NCI-H2227 treated with DMSO at 0.1 percent for 48 hours (cell line): Measurements from ENCODE around the gene CKS1B.

Experiments used
- DNase-seq: peaks from one replicate; lab custom pipeline; 2025; lab: John Stamatoyannopoulos, UW

Gene CKS1B

DNA sequence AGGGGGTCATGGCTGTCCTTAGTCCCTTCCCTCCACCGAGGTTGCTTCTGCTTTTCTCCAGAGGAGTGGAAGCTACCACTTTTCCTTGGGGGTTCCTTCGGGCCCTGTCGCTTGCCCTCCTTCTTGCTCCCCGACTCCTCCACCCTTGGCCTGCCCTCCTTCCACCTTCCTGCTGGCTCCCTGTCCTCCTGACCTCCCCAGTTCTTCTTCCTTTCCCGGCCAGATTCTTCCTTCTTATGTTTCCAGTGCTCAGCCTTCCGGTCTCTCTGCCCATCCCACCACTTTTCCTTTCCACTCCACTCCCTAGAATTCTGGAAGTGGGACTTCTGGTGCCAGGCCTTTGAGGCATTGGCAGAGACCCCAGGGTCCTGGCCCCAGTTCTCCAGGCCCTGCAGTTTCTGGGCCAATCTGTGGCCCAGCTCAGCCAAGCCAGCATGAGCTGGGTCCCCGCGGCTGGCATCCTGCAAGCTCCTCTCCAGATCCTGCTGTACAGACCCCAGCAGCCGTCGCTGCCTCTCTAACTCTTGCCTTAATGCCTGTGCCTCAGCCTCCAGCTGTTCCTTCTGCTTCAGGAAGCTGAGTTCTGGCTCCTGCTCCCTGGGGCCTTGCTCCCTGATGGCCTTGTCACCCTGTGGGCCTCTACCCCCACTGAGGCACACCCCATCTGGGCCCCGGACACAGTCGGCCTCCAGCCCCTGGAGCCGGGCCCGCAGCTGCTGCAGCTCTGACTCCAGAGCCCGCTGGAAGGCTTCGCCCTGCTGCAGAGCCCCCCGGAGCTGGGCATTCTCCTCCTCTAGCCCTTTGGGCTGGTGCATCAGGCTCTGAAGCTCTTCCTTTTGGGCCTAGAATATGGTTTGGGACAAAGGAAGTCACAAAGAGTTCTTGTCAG is 28.3 kb upstream of the CKS1B start:
- DNase-seq: no peak

DNA sequence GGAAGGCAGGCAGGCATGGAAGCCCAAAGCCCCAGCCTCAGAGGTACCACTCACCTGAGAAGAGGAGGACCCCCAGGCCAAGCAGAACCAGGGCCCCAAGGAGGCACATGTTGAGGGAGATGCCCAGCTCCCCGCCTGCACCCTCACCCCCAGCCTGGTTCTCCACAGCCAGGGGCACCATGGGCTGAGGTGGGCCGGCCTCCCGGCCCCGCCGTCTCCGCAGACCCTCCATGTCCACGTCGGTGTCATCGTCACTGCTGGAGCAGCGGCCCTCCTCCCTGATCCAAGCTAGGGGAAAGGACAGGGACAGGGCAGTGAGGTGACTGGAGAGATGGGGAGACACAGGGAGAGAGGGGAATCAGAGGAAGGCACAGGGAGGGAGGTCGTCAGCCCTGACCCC is 26.4 kb upstream of the CKS1B start:
- DNase-seq: no peak

DNA sequence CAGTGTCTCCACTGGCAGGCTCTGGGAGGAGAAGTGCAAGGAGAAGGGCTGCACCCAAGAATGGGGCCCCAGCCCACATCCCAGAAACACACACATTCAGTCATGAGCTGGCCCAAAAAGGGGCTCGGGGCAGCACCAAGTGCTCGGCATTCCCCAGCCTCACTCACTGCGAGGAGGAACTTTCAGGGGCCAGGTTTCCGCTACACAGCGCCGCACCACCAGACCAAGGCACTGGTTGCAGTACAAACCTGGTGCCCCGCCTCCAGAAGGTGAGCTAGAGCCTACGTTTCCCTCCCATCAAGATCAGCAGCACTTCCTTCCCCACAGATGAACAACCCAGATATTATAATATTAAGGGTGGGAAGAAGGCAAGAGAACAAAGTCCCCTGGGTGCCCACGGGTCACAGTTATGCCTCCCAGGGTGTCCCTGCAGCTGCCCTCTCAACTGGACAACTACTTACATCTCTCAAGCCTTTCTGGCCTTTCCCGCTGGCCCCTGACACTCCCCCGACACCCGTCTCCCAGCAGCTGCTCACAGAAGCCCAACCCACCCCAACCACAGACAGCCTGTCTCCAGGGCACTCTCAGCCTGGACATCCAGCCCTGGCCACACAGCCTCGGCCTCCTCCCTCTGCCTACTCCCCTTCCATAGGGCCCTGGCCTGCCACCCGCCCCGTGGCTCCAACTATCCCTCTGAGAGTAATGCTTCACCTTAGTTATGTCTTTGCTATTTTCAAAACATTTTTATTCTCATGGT is 22.4 kb upstream of the CKS1B start:
- DNase-seq: no peak

DNA sequence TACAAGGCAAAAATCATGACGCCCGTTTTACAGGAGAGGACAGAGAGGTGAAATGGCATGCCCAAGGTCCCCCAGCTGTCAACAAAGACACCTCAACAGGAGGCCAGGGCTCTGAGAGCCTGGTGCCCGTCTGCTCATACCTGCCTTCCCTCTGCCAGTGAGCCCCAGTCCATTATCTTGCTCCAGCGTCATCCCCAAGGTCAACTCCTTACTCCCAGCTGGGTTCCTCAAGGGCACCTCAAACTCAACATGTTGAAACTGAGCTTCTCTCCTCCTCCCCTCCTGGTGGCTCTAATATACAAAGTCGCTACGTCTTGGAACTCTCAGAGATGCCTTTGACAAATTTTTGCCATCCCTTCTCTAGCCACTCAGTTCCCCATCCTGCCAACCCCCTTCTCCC is 21.8 kb upstream of the CKS1B start:
- no peak for DNase-seq

DNA sequence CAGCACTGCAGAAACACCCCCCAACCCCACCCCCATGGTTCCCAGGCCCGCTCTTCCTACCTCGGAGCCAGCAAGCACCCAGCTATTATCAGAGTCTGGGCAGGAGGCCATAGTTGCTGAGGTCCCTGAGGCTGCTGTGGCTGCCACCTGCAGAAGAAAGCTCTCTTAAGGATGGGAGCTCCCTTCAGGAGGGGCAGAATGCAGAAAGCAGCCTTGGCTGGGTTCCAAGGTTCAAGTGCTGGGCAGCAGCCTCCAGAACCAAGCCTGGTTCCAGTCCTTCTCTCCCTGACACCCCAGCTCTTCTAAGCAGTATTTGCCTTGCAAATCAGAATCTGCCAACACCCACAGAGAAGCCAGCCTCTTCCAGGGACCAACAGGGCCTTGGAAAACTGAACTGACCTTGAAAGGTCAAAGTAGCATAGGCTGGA is 20.9 kb upstream of the CKS1B start:
- DNase-seq: no peak

DNA sequence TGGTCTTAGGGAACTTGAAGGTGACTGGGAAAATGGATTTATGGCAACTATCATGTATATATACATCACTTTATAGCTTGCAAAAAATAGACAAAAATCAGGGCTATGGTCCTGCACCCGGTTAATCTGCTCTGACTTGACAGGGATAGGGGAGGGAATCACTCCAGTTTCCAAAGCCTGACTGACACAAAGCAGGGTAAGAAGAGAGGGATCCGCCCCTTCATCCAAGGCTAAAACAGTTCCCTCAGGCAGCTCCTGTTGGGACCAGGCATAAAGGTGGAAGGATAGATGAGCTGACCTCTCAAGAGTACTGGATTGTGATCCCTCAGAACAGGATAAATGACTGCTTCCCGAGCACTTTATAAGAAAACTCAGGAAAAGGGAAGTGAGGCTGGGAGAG is 19.9 kb upstream of the CKS1B start:
- no peak for DNase-seq

DNA sequence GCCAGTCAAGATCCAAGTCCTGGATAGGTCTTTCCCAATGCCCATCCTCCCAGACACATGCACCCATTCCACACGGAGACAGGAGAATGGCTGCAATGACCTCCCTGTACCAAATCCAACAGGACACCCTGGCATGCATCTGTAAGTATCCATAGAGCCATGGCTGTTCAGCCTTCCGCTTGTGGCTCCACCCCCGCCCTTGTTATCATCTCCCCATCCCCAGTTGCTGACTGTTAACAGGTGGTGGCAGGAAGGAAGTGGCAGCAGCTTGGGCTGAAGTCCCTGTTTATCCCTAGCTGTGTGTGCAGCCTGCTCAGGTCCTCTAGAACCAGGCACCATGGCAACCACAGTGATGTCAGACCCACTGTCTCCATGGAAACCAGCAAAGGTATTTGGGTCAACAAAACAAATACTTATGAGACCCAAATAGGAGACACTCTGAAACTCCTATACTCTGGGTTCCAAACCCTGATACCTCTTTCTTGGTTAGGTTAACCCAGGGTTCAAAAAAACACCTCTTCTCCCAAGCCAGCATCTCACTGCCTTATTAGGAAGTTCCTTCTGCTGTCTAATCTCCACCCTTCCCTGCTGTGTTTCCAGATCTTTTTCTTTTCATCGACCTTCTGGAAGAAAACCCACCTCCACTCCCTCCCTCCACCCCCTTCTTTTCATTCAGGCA is 19.3 kb upstream of the CKS1B start:
- peak; percentile 60 for DNase-seq

DNA sequence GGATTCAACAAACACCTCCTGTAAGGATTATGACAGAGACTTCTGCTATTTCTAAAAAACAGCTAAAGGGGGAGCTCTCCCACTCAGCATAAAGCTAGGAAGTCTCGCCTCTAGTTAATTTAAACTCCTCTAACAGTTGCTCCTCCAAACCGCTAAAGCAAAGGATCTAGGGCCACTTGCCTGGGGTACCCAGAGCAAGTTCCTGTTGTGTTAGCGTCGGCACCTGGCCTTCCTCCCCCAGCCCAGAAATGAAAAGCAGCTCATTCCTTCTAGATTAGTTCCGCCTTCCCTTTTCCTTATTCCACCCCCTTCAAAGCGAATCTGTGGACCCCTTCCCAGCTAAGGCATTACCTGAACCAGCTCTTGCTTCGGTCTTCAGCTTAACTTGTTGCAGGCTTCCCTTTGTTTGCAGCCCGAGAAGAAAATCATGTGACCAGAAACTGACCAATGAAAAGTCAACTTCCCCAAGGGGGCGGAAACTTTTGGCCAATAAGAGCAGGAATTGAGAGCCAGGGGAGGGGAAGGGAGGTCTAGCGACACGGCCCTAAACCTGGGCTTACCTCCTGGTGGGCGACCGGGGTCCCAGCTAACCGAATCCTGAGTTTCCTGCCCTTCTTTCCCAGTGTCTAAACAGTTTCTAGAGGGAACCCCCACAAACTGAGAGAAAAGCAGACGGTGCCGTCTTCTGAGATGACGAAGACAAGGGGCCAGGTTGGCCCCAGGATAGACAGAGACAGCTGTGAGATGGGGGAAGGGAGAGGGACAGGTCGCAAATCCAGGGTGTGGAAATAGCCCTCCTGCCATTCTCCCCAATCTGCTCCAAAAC is 18.6 kb upstream of the CKS1B start, which contains the start of gene PBXIP1:
Gene PBXIP1, minus strand, starts transcription at position 382 of the 826 bp plus-strand sequence. CDS start 2,378 bp downstream, outside the sequence.
- peak; percentile 88 for DNase-seq

DNA sequence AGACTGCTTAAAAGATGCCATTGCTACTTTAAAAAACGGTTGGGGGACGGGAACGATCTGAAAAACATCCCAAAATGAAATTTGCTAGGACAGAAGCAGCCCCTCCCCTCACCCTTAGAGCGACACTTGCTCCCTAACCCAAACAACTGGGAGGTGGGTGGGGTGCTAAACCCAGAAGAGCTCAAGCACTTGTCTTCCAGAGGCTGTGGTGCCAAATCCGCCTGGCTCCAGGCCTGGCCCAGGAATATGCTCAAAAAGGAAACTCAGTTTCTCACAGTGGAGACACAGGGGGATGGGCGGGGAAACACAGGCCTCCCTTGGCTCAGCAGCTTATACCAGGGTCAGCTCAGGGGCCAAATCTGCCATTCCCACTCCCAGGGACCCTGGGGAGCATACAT is 17.9 kb upstream of the CKS1B start:
- no peak for DNase-seq

DNA sequence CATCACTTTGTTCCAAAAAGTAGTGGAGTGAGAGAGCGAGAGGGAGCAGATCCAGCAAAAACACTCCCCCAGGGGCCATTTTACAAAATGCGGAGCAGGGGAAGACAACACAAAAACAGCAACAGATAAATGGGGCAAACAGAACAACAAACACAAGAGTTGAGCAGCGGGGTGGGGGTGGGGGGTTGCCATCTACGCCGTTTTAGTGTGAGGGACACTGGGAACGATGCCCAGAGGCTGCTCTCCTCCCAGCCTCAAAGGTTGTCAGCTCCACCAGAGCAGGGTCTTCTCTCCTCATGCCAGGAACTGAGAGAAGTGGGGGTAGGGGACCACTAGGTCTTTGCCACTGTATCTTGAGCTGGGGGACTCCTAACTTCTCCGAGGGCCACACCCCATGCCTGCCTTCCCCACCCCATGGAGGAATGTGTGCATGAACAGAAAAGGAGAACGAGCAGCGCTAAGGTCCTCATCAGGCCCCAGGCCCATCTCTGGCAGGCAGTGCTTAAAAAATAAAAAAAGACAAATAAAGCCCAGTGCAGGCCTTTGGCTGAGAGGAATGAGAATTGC is 17.3 kb upstream of the CKS1B start:
- DNase-seq: no peak

DNA sequence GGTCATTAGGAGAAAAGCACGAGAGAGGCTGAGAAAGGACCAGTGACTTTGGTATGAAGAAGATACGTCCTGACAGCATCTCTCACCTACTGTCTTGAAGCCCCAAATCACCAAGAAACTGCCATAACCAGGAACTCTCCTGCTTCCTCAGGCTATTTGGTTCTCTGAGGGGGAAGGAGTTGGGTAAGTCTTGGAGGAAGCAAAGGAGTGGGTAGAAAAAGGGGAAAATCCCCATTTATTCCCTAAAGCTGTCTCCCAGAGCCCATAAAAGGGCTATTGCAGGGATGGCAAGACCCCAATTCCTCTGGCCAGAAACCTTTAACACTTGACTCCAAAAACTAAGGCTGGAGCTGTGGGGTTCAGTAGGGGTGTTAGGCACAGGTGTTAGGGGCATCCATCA is 16.4 kb upstream of the CKS1B start:
- DNase-seq: no peak

DNA sequence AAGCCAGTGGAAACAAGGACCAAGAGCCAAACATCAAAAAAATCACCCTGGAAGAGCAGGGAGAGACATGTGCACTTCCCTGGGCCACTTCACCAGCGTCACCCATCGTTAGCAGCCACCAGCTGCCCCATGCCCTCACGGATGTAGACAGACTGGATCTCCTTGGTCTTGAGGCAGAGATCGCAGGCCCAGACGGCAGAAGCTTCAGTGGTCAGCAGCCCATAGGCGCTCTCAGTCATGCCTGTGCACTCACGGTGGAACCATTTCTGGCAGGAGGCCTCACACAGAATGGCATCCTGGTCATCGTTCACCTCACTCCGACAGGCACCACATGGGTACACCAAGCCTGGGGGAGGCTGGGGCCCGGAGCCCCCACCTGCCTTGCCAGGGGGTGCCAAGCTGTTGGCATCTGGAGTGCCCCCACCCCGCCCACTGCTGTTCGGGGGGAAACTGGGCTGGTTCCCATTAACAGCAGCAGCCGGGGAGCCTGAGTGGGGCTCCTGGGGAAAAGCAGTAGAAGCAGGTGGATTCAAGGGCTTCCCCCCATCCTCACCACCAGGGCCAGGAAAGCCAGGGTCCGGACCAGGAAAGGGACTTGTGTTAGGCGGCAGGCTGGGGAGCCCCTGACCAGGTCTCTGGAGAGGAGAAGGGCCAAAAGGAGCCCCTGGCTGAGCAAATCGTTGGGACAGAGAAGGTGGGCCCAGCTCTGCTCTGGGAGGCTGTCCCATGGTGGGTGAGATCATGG is 15.6 kb upstream of the CKS1B start:
- no peak for DNase-seq

DNA sequence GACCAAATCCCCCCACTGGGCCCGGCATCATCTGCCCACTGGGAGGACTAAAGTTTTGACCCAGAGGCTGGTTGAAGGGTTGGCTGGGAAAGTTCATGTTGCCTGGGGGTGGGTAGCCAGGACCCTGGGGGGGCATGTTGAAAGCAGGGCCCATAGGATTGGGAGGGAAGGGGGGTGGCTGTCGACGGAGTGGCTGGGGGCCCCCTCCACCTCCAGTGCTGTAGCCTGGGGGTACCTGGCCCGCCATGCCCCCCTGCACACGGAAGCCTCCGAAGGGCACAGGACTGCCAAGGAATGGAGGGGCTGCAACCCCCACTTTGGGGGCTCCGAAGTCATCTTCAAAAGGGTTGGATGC is 15.1 kb upstream of the CKS1B start:
- DNase-seq: no peak

DNA sequence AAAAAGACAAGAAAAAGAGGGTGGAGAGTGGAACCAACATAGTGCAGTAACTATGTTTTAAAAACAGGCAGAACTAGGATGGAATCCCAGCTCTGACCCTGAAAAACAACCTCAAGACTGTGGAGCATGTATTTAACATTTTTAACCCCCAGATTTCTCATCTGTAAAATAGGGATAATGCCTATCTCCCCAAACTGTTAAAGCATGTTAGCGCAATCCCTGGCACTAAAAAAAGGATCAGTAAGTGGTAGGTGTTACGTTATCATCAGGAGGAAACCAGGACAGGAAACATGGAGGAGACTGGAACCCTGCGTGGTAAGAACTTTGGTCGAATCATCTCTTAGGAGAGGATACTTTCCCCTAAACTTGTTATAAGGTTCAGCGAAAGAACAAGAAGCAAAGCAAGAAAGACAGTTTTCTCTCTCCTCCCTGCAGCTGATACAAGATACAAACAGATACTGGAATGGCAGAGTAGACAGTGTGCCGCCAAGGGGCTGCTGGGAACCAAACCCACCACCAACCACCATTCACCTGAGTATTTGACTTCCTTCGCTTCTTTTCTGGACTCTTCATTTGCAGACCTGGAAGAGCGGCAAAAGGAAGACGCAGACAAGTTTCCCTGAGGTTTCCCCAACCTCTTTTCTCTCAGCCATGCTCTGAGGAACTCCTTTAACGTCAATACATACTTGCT is 13.9 kb upstream of the CKS1B start:
- DNase-seq: no peak

DNA sequence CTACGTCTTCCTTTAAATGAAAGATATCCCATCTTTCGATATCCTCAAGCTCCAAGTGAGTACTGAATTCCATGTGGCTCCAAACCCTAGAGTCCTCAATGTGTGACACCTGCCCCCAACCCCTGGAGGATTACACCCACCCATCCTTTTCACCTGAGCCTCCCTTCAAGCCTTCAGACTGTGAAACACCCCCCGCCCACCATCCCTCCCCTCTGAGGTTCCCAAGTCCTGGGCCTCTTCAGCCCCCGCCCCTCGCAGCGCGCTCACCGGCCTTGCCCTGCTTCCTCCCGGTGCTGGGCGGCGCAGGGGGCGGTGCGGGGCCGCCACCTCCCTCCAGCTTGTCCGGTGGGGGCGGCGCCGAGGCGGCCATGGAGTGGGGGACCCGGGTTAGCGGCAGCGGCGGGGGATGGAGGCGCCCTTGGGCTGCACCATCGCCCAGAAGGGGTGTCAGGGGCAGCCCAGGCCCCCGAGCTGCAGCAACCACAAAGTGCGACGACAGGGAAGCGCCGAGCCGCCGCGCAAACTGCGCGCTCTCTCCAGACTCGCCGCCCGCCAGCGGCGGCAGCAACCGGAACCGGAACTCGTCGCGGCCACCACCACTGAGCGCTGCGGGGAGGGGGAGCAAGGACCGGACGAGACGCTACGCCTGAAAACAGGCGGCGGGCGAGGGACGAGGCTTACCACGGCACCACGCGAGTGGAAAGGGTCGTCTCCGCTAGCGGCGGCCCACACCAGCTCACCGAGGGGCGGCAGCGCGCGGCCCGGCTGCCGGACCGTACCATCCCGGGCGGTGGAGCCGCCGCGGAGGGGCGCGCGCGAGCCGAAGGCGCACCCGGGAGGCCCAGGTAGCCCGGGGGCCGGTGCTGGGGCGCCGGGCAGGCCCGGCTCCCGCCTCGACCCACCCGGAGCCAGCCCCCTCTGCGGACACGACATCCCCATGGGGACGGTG is 13.0 kb upstream of the CKS1B start, which contains the start of gene PYGO2:
Gene PYGO2, minus strand, starts transcription at position 576 of the 949 bp plus-strand sequence. Its CDS starts 206 bp downstream, at position 370.
- DNase-seq: peak; percentile 81

DNA sequence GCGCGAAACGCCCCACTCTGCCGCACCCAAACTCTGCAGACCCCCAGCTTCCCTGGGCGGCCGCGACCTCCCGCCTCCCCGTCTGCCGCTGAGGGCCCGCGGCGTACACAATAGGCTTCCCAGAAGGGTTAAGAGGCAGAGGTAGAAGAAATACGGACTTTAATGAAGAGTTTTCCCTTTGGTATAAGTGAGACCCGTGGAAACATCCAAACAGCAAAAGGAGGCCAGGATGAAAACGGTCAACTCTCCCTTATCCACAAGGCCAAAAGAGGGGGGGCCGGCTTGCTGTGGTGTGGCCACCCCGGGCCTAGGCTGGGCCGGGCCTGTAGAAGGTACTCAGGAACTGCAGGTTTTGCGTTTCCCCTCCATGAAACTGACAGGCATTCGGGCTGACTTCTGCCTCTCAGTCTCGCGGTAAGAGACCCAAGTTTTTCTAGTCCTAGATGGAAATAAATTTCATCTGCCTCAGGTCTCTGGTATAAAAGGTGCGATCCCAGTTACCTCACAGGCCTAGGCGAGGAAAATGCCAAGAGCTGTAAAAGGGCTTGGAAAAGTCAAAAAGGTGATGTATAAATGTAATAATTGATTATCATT is 12.2 kb upstream of the CKS1B start:
- DNase-seq: no peak

DNA sequence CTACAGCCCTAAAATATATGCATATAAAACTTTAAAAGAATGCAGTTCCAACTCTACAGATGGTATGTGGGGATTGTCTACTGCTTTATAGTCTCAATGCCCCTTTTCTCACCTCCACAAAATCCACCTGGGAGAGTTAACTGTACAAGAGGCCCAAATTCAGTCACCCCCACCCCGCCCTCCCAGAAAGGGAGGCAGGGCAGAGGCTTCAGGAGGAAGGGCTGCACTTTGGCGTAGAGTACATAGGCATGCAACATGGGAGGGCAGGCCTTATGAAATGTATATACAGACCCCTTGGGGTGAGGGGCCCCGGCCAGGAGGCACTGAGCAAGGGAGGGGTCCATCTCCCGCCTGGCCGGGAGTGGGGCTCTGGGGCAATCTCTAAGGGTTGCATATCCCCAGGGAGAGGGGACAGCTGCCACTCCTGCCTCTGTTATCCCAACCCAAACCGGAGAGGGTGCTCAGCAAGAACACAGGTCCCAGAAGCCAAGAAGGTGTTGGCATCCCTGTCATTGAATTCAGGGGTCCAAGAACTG is 11.6 kb upstream of the CKS1B start:
- no peak for DNase-seq

DNA sequence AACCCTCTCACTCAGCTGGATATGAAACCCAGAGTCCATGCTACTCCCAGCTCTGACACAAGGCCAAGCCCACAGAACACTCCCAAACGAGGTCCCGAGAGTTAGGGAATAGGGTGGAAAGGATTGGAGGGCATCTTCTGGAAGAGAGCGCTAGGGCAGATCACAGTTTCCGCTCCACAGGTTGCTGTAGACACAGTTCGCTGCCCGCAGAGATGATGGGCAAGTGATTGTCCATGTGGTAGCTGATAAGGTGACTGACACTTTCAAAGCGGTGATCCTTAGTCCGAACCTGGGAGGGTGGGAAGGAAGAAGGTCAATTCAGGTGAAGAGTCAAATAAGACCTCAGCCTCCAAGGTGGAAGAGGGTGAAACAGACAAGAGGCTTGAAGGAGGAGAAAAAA is 10.8 kb upstream of the CKS1B start:
- no peak for DNase-seq
